Epidermal melanocyte (primary cell): ENCODE measurements around the gene TCL1A.
"Not testable (repeated sequence)": the region's sequence is repeated elsewhere in the genome, so short reads cannot be mapped to it uniquely, and the experiment has no call there.

ENCODE experiments used
- DNase-seq: peaks from one replicate; pipeline ENCODE4 v3.0.0; 2011; ENCODE audit warnings: low spot score; ENCODE audit not compliant: insufficient read length

Gene TCL1A

DNA sequence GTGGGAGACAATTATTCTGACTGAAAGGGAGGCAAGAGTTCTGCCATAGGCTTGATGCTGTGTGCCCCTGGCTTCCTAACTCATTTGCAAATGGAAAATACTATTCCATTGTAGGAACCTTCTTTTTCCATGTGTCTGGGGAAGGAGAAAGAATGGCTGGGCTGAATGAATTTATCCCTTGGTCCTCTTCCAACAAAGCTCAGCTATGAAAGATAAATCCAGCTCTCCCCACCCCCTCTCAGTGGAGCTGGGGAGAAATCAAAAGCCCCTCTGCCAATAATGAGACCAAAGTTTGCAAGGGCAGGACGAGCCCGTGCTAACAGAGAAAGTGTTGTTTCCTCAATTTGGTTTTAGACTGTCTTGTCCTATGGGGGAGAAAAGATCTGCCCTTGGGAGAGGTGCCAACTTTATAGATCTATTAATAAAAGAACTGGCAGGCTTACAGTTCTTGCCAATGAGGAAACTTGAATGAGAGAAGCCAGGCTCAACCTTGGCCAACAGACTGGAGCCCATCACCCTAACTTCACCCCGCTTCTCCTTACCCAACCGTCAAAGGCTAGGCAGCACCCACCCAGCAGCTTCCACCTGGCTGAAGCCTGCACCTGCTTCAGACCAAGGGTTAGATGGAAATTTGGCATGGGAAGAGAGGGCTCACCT, 36.6 kb downstream of the TCL1A start:
- DNase-seq = no peak

- DNase-seq = no peak
Measured at GRCh38 chr14:95675486-95675885, 38.4 kb downstream of the TCL1A start.

DNA sequence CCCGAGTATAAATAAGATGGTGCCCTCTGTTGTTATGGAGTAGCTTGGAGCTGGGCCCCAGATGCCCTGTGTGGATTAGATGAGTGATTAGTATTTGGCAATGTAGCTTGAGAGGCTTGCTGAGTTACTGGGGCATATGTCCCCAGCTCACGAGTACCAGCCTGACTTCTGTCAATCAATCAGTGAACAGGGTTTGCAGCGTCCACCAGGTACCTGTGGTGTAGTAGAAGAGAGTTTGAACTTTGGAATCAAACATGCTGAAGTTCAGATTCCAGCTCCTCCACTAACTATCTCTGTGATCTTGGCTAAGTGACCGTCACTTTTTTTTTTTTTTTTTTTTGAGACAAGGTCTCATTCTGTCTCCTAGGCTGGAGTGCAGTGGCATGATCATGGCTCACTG, 39.3 kb downstream of the TCL1A start:
- DNase-seq = no peak

DNA sequence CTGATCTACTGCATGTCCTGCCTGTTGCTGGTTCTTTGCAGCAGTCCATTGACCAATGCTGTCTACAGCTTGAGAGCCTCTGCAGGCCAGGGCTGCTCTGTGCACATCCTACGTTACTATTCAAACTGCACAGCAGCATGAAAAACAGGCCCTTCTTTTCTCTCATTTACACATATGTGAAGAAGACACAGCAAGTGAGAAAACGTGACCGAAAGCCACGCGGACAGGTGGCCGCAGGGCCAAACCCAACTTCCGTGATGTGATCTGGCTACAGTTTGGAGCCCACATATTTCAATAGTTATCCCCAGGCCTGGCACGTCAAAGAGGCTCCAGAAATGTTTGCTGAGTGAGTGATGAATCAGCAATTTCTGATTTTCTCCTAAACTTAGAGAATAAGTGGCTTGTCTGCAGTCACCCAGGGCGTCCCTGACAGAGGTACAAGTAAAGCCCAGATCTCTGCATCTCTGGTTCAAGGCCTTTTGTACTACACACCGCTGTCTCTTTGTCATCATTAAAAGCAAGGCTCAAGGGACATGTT, 45.6 kb downstream of the TCL1A start:
- DNase-seq = no peak

GRCh38 chr14:95667249-95667693, 46.7 kb downstream of the TCL1A start:
- no peak for DNase-seq

DNA sequence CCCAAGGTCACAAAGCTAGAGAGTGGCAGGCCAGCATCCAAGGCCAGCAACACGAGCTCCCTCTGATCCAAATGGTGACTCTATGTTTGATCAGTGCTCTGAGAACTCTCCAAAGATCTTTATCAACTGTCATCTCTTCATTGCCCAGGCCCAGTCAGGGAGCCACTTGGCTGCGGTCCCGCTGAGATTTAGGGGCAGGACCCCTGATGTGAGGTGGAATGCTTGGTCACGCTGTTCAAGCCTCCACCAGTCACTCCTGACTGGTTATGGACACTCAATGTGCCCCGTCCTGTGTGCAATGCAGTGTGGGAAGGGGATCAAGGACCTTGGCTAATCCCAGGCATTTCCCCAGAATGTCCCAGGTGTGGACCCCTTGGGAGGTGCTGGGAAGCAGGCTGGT, 47.5 kb downstream of the TCL1A start:
- DNase-seq = no peak

DNA sequence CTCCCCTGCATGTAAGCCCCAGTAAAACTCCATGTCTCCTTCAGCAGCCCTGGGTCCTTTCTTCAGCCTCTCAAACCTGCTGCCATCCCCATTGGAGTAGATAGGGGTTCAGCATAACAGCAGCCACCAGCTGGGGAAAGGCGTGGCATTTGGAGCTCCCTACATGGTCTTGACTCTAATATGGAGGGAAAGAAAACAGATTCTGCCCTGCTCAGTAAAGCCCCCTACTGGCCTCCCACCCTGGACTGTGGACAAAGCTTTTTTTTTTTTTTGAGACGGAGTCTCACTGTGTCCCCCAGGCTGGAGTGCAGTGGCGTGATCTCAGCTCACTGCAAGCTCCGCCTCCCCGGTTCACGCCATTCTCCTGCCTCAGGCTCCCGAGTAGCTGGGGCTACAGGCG, 48.4 kb downstream of the TCL1A start:
- not testable (repeated sequence) for DNase-seq

- DNase-seq = no peak
Measured at GRCh38 chr14:95664546-95664945, 49.4 kb downstream of the TCL1A start.

DNA sequence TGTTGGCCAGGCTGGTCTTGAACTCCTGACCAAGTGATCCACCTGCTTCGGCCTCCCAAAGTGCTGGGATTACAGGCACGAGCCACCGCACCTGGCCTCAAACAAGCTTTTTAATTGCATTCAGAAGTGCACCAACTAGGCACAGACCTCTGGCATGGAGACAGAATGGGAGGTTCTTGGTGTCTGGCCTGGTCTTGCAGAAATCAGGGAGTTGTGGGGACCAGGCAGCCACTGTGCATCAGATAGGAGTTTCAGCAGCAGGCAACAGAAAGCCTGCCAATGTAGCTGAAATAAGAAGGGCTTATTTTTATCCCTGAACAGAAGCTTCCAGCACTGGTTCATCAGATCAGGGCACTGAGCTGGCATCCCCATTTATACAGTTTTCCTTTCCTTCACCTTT, 49.9 kb downstream of the TCL1A start:
- no peak for DNase-seq

GRCh38 chr14:95663226-95663797, 50.6 kb downstream of the TCL1A start:
- DNase-seq = no peak

GRCh38 chr14:95662376-95663186, 51.3 kb downstream of the TCL1A start:
- no peak for DNase-seq

GRCh38 chr14:95660651-95661515, 53.0 kb downstream of the TCL1A start:
- DNase-seq = no peak

DNA sequence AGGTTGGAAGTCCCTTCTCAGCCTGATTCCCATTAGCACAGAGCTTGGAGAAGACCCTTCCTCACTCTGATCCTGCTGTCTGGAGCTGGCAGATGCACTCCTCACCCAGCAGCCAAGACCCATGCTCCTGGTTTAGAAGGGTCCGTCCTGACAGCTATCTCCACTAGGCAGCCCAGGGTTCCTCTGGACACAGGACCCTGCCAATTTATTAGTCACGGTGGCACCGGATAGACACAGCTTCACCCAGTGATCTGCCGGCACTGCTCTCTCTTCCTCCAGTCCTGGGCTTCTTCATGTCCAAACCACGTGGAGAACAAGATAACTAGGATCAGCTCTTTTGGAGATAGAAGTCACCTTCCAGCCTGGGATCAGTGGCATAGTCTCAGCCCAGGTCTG, 53.9 kb downstream of the TCL1A start:
- DNase-seq = no peak
